GM21447 (cell line): ENCODE results near the gene PRKCD.

Experiments
- ATAC-seq: cut with Tn5 transposase; IDR thresholded peaks from one replicate; pipeline ENCODE4 v1.9.1; 2021; ENCODE audit not compliant: unreplicated experiment

Gene PRKCD

GRCh38 chr3:53169832-53170324 lies 8.9 kb downstream of the PRKCD start:
- ATAC-seq, result no peak

- peak; percentile 44 for ATAC-seq
Measured at GRCh38 chr3:53170325-53171063, 9.5 kb downstream of the PRKCD start.

- no peak for ATAC-seq
Measured at GRCh38 chr3:53171064-53171418, 10.0 kb downstream of the PRKCD start.

GRCh38 chr3:53171827-53172505 lies 11.0 kb downstream of the PRKCD start:
- no peak for ATAC-seq

- ATAC-seq, result no peak
Measured at GRCh38 chr3:53173107-53173506, 12.1 kb downstream of the PRKCD start.

GRCh38 chr3:53174346-53175250 lies 13.6 kb downstream of the PRKCD start:
- peak; percentile 48 for ATAC-seq

GRCh38 chr3:53175613-53176540 lies 14.9 kb downstream of the PRKCD start:
- no peak for ATAC-seq

- ATAC-seq, result no peak
Measured at GRCh38 chr3:53178246-53178645, 17.2 kb downstream of the PRKCD start.

GRCh38 chr3:53179580-53179979 lies 18.6 kb downstream of the PRKCD start:
- ATAC-seq, result no peak

GRCh38 chr3:53180305-53181023 lies 19.5 kb downstream of the PRKCD start:
- ATAC-seq, result peak; percentile 95

GRCh38 chr3:53181024-53181371 lies 20.0 kb downstream of the PRKCD start:
- ATAC-seq, result peak; percentile 33

GRCh38 chr3:53181528-53181927 lies 20.5 kb downstream of the PRKCD start:
- no peak for ATAC-seq

GRCh38 chr3:53182764-53183355 lies 21.9 kb downstream of the PRKCD start:
- no peak for ATAC-seq

GRCh38 chr3:53183514-53183913 lies 22.5 kb downstream of the PRKCD start:
- no peak for ATAC-seq

- no peak for ATAC-seq
Measured at GRCh38 chr3:53184701-53185100, 23.7 kb downstream of the PRKCD start.

GRCh38 chr3:53185761-53186465 lies 24.9 kb downstream of the PRKCD start:
- ATAC-seq, result no peak

- ATAC-seq, result no peak
Measured at GRCh38 chr3:53186726-53187125, 25.7 kb downstream of the PRKCD start.

GRCh38 chr3:53187430-53187829 lies 26.4 kb downstream of the PRKCD start:
- ATAC-seq, result no peak

- ATAC-seq, result no peak
Measured at GRCh38 chr3:53188136-53188685, 27.2 kb downstream of the PRKCD start.
